ENCODE measurements around the gene EDC4. TPM values are rescaled to one million over a fixed set of nuclear protein-coding genes. Genes with fewer than 3 reads are reported as not detected.
A peak's percentile ranks its signal among the peaks of the same experiment; 100 is the strongest.
"Not testable (repeated sequence)": the region's sequence is repeated elsewhere in the genome, so short reads cannot be mapped to it uniquely, and the experiment has no call there.

EDC4 gene
- total RNA-seq (2014; rRNA removed; shearing (Covaris generic)), result 64.5 and 78.1 TPM in 2 replicates
- polyA plus RNA-seq (2015; cell fraction: cytosol; rRNA removed), result 26.0 and 28.7 TPM in 2 replicates
- 138 and 140 TPM in 2 replicates for polyA plus RNA-seq (2015; cell fraction: nucleus; rRNA removed)

GRCh38 chr16:67872631-67873434 lies at the start of gene EDC4:
TSS of gene EDC4 (plus strand) at chr16:67873052. CDS start at chr16:67873262, 210 bp downstream.
- DNase-seq (ENCODE audit: low read depth), result peak; percentile 67

GRCh38 chr16:67825119-67825518 lies 47.7 kb upstream of the EDC4 start:
- DNase-seq (ENCODE audit: low read depth), result no peak

- DNase-seq (ENCODE audit: low read depth), result no peak
Observed at GRCh38 chr16:67825906-67826305, 46.9 kb upstream of the EDC4 start.

GRCh38 chr16:67828651-67829050 lies 44.2 kb upstream of the EDC4 start:
- DNase-seq (ENCODE audit: low read depth), result no peak

- DNase-seq (ENCODE audit: low read depth), result peak; percentile 64
Observed at GRCh38 chr16:67833030-67833414, 39.8 kb upstream of the EDC4 start.

- peak; percentile 82 for DNase-seq (ENCODE audit: low read depth)
Observed at GRCh38 chr16:67833415-67834241, 39.2 kb upstream of the EDC4 start.

- no peak for DNase-seq (ENCODE audit: low read depth)
Observed at GRCh38 chr16:67834242-67834614, 38.6 kb upstream of the EDC4 start.

- DNase-seq (ENCODE audit: low read depth), result not testable (repeated sequence)
Observed at GRCh38 chr16:67837190-67837589, 35.7 kb upstream of the EDC4 start.

- no peak for DNase-seq (ENCODE audit: low read depth)
Observed at GRCh38 chr16:67837811-67838210, 35.0 kb upstream of the EDC4 start.

GRCh38 chr16:67841198-67841815 lies 31.5 kb upstream of the EDC4 start:
- DNase-seq (ENCODE audit: low read depth), result no peak

- peak; percentile 91 for DNase-seq (ENCODE audit: low read depth)
Observed at GRCh38 chr16:67841816-67842508, 30.9 kb upstream of the EDC4 start, which contains the start of gene THAP11. TSS of gene THAP11 (plus strand) at chr16:67842320. CDS start at chr16:67842555, 235 bp downstream.

- peak; percentile 49 for DNase-seq (ENCODE audit: low read depth)
Observed at GRCh38 chr16:67842509-67843342, 30.1 kb upstream of the EDC4 start.

GRCh38 chr16:67843343-67843765 lies 29.5 kb upstream of the EDC4 start:
- DNase-seq (ENCODE audit: low read depth), result no peak

- DNase-seq (ENCODE audit: low read depth), result peak; percentile 30
Observed at GRCh38 chr16:67844497-67844896, 28.4 kb upstream of the EDC4 start.

GRCh38 chr16:67845291-67846062 lies 27.4 kb upstream of the EDC4 start:
- DNase-seq (ENCODE audit: low read depth), result no peak

- no peak for DNase-seq (ENCODE audit: low read depth)
Observed at GRCh38 chr16:67846063-67846319, 26.9 kb upstream of the EDC4 start.

- DNase-seq (ENCODE audit: low read depth), result peak; percentile 96
Observed at GRCh38 chr16:67846320-67847063, 26.4 kb upstream of the EDC4 start, which contains the start of gene NUTF2. TSS of gene NUTF2 (plus strand) at chr16:67846933. CDS start at chr16:67865131, 18,198 bp downstream.

GRCh38 chr16:67847064-67847861 lies 25.6 kb upstream of the EDC4 start, which contains the start of gene CENPT:
TSS of gene CENPT (minus strand) at chr16:67847693. CDS start at chr16:67833859, 13,834 bp downstream.
- peak; percentile 50 for DNase-seq (ENCODE audit: low read depth)
